H9 (cell line): ENCODE measurements around the gene PDE8A. TPM values are rescaled to one million over a fixed set of nuclear protein-coding genes. Genes with fewer than 3 reads are reported as not detected.

ENCODE experiments used
- DNase-seq: peaks from one replicate; pipeline ENCODE4 v3.0.0-alpha.2; 2017
- H2AFZ ChIP-seq: one replicate; pipeline ENCODE4 v1.6.1; 2013; ENCODE audit warnings: mild to moderate bottlenecking, low read length, control low read depth, moderate library complexity
- H2AK5ac ChIP-seq: 2 replicates; pipeline ENCODE4 v1.6.1; 2013; ENCODE audit warnings: low read length, control low read depth, mixed read lengths; ENCODE audit not compliant: insufficient read length
- H2BK120ac ChIP-seq: one replicate; pipeline ENCODE4 v1.6.1; 2013; ENCODE audit warnings: low read depth, mild to moderate bottlenecking, low read length, control low read depth, inconsistent platforms; ENCODE audit not compliant: poor library complexity, severe bottlenecking
- H2BK12ac ChIP-seq: 2 replicates; pipeline ENCODE4 v1.6.1; 2013; ENCODE audit warnings: low read length, control low read depth, mixed read lengths, low read depth; ENCODE audit not compliant: insufficient read length
- H2BK15ac ChIP-seq: 2 replicates; pipeline ENCODE4 v1.6.1; 2013; ENCODE audit warnings: low read depth, low read length, control low read depth
- H2BK20ac ChIP-seq: one replicate; pipeline ENCODE4 v1.6.1; 2013; ENCODE audit warnings: low read depth, mild to moderate bottlenecking, low read length, control low read depth, inconsistent platforms; ENCODE audit not compliant: poor library complexity, severe bottlenecking
- H2BK5ac ChIP-seq: 2 replicates; pipeline ENCODE4 v1.6.1; 2013; ENCODE audit warnings: low read length, control low read depth, mixed read lengths; ENCODE audit not compliant: insufficient read length
- H3K14ac ChIP-seq: 2 replicates; pipeline ENCODE4 v1.6.1; 2013; ENCODE audit warnings: low read length, control low read depth; ENCODE audit not compliant: insufficient read depth
- H3K18ac ChIP-seq: 2 replicates; pipeline ENCODE4 v1.6.1; 2013; ENCODE audit warnings: low read depth, mild to moderate bottlenecking, mixed read lengths, low read length, control low read depth; ENCODE audit not compliant: insufficient read length
- H3K23ac ChIP-seq: 2 replicates; pipeline ENCODE4 v1.6.1; 2013; ENCODE audit warnings: low read length, control low read depth, mixed read lengths, low read depth; ENCODE audit not compliant: insufficient read length
- H3K23me2 ChIP-seq: 2 replicates; pipeline ENCODE4 v1.6.1; 2013; ENCODE audit warnings: low read depth, mild to moderate bottlenecking, mixed read lengths, low read length, control low read depth; ENCODE audit not compliant: insufficient read length, poor library complexity, severe bottlenecking
- H3K27ac ChIP-seq: 2 replicates; pipeline ENCODE4 v1.5.1; 2013; ENCODE audit warnings: low read length, control low read depth, mixed read lengths, low read depth; ENCODE audit not compliant: insufficient read length
- H3K27me3 ChIP-seq: 2 replicates; pipeline ENCODE4 v1.6.1; 2013; ENCODE audit warnings: low read length, control low read depth, inconsistent platforms; ENCODE audit not compliant: insufficient read depth
- H3K4ac ChIP-seq: 2 replicates; pipeline ENCODE4 v1.6.1; 2013; ENCODE audit warnings: low read depth, mild to moderate bottlenecking, control low read depth, inconsistent platforms, low read length, moderate library complexity
- H3K4me1 ChIP-seq: 2 replicates; pipeline ENCODE4 v1.6.1; 2013; ENCODE audit warnings: low read length, control low read depth, inconsistent platforms; ENCODE audit not compliant: insufficient read depth
- H3K4me2 ChIP-seq: 2 replicates; pipeline ENCODE4 v1.6.1; 2013; ENCODE audit warnings: low read length, control low read depth, mixed read lengths; ENCODE audit not compliant: insufficient read length, insufficient read depth
- H3K56ac ChIP-seq: 2 replicates; pipeline ENCODE4 v1.6.1; 2013; ENCODE audit warnings: low read depth, mild to moderate bottlenecking, mixed read lengths, low read length, control low read depth; ENCODE audit not compliant: insufficient read length
- H3K79me1 ChIP-seq: 2 replicates; pipeline ENCODE4 v1.6.1; 2013; ENCODE audit warnings: low read depth, mild to moderate bottlenecking, moderate library complexity, low read length, control low read depth, inconsistent platforms; ENCODE audit not compliant: insufficient read depth, poor library complexity, severe bottlenecking
- H3K79me2 ChIP-seq: 2 replicates; pipeline ENCODE4 v1.6.1; 2013; ENCODE audit warnings: low read length, control low read depth, inconsistent platforms; ENCODE audit not compliant: insufficient read depth
- H3K9ac ChIP-seq: 2 replicates; pipeline ENCODE4 v1.6.1; 2013; ENCODE audit warnings: low read length, control low read depth, mixed read lengths; ENCODE audit not compliant: insufficient read length; ENCODE audit errors: extremely low read depth
- H3K9me3 ChIP-seq: one replicate; pipeline ENCODE4 v1.6.1; 2013; ENCODE audit warnings: low read depth, low read length, inconsistent platforms; ENCODE audit not compliant: control insufficient read depth
- H3T11ph ChIP-seq: one replicate; pipeline ENCODE4 v1.6.1; 2013; ENCODE audit warnings: mild to moderate bottlenecking, low read length, control low read depth, inconsistent platforms
- H4K20me1 ChIP-seq: one replicate; pipeline ENCODE4 v1.6.1; 2013; ENCODE audit not compliant: control insufficient read depth, insufficient read length, insufficient read depth
- H4K5ac ChIP-seq: 2 replicates; pipeline ENCODE4 v1.6.1; 2013; ENCODE audit warnings: low read depth, mild to moderate bottlenecking, mixed read lengths, low read length, control low read depth; ENCODE audit not compliant: insufficient read length
- H4K8ac ChIP-seq: replicated peaks from 2 replicates; pipeline ENCODE4 v1.6.1; 2013; ENCODE audit warnings: low read length, control low read depth, mixed read lengths, low read depth; ENCODE audit not compliant: insufficient read length
- H4K91ac ChIP-seq: 2 replicates; pipeline ENCODE4 v1.6.1; 2013; ENCODE audit warnings: low read depth, mild to moderate bottlenecking, moderate library complexity, mixed read lengths, low read length, control low read depth; ENCODE audit not compliant: insufficient read length
- H3K27ac Mint-ChIP-seq, 3 experiments: 2 replicates in 2 of 3; 3 replicates in 1 of 3; pipeline ENCODE4 v1.8.0; 2020 to 2021; ENCODE audit warnings: mixed read lengths in 3 of 3, mild to moderate bottlenecking in 1 of 3, moderate library complexity in 1 of 3
- H3K27me3 Mint-ChIP-seq: 2 replicates; pipeline ENCODE4 v1.8.0; 2021; ENCODE audit warnings: low read depth, mild to moderate bottlenecking, moderate library complexity, mixed read lengths
- H3K36me3 Mint-ChIP-seq, 3 experiments: 2 replicates in 2 of 3; 3 replicates in 1 of 3; pipeline ENCODE4 v1.8.0; 2020 to 2021; ENCODE audit warnings: low read depth in 3 of 3, mixed read lengths in 3 of 3; ENCODE audit not compliant: insufficient read depth in 1 of 3
- H3K4me1 Mint-ChIP-seq, 2 experiments: 2 replicates each; pipeline ENCODE4 v1.8.0; 2020; ENCODE audit warnings: mixed read lengths in 2 of 2
- H3K4me3 Mint-ChIP-seq, 2 experiments: 2 replicates in 1 of 2; 3 replicates in 1 of 2; pipeline ENCODE4 v1.8.0; 2020 to 2021; ENCODE audit warnings: mild to moderate bottlenecking in 2 of 2, mixed read lengths in 2 of 2, moderate library complexity in 1 of 2
- H3K9me3 Mint-ChIP-seq, 2 experiments: 2 replicates in 1 of 2; 3 replicates in 1 of 2; pipeline ENCODE4 v1.8.0; 2020; ENCODE audit warnings: mild to moderate bottlenecking in 2 of 2, mixed read lengths in 2 of 2, moderate library complexity in 1 of 2
- total RNA-seq: library from RNA; stranded (reverse); gene quantifications from 2 replicates; pipeline ENCODE4 v1.2.1, GENCODE V29; 2021
- TF ChIP-seq, protein P1 (sequence below): fragments of 200-600 bp; sonication (generic); conservative IDR thresholded peaks from 3 replicates; pipeline ENCODE4 v1.8.0; 2021; ENCODE audit warnings: antibody characterized with exemption, mild to moderate bottlenecking

PDE8A gene
- total RNA-seq, 1 experiment from 2014 or later, result 9.3 TPM

DNA sequence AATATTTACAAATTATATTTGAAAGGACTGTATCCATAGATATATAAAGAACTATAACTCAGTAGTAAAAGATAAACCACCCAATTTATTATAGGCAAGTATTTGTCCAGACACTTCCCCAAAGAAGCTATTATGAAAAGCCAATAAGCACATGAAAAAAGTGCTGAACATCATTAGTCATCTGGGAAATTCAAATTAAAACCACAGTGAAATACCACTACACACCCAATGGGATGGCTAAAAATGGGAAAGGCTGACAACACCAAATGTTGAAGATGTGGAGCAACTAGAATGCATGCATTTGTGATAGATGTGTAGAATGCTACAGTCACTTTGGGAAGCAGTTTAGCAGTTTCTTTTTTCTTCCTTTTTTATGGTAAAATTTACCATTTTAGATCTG, 147.0 kb downstream of the PDE8A start:
- Histone ChIP-seq H3K14ac (no peak overlapping the region), H2BK15ac (no peak overlapping the region), H3K79me2 (no peaks in the 10 kb centered on the region), H3K4me2 (no peak overlapping the region), H2BK5ac (no peak overlapping the region), H2AFZ (no peak overlapping the region), H2BK12ac (no peak overlapping the region), H3K9me3 (no peaks in the 10 kb centered on the region), H4K5ac (no peak overlapping the region), H4K20me1 (no peaks in the 10 kb centered on the region), H3K9ac (no peak overlapping the region), H3T11ph (no peak overlapping the region), H2AK5ac (no peak overlapping the region), H3K18ac (no peak overlapping the region), H2BK20ac (no peak overlapping the region), H2BK120ac (no peak overlapping the region), H4K8ac (no peak overlapping the region), H3K4ac (no peak overlapping the region), H3K27me3 (no peaks in the 10 kb centered on the region), H3K23ac (no peak overlapping the region), H3K23me2 (no peaks in the 10 kb centered on the region), H3K79me1 (no peaks in the 10 kb centered on the region), H3K27ac (no peak overlapping the region), H3K56ac (no peak overlapping the region), H3K4me1 (peaks cover 7% of the 10 kb centered on the region; the same call in 1 of the 2 replicates), H4K91ac (no peak overlapping the region)
- TF ChIP-seq, protein P1, sequence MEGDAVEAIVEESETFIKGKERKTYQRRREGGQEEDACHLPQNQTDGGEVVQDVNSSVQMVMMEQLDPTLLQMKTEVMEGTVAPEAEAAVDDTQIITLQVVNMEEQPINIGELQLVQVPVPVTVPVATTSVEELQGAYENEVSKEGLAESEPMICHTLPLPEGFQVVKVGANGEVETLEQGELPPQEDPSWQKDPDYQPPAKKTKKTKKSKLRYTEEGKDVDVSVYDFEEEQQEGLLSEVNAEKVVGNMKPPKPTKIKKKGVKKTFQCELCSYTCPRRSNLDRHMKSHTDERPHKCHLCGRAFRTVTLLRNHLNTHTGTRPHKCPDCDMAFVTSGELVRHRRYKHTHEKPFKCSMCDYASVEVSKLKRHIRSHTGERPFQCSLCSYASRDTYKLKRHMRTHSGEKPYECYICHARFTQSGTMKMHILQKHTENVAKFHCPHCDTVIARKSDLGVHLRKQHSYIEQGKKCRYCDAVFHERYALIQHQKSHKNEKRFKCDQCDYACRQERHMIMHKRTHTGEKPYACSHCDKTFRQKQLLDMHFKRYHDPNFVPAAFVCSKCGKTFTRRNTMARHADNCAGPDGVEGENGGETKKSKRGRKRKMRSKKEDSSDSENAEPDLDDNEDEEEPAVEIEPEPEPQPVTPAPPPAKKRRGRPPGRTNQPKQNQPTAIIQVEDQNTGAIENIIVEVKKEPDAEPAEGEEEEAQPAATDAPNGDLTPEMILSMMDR, result no peak
- DNase-seq, result no peak
- Mint-ChIP-seq H3K36me3 (peaks cover 6 to 26% (median 15%) of the 10 kb centered on the region in 3 experiments), H3K27me3 (no peaks in the 10 kb centered on the region), H3K4me3 (no peak overlapping the region), H3K9me3 (peaks cover 3 to 4% of the 10 kb centered on the region in 2 experiments; a peak in 3 of 5 replicates), H3K27ac (no peak overlapping the region), H3K4me1 (peaks cover 8 to 14% of the 10 kb centered on the region in 2 experiments; a peak in 3 of 4 replicates)
